NCI-H2196 (cell line): ENCODE results near the gene RAB31.
"Not testable (repeated sequence)": the region's sequence is repeated elsewhere in the genome, so short reads cannot be mapped to it uniquely, and the experiment has no call there.

ENCODE experiments used
- DNase-seq: peaks from one replicate; lab custom pipeline; 2025; ENCODE audit not compliant: unreplicated experiment; lab: John Stamatoyannopoulos, UW

RAB31 gene

GRCh38 chr18:9884090-9884489 is 176.0 kb downstream of the RAB31 start:
- DNase-seq, result no peak

GRCh38 chr18:9884532-9885140 is 176.5 kb downstream of the RAB31 start:
- no peak for DNase-seq

- DNase-seq, result no peak
These were observed 177.3 kb downstream of the RAB31 start, which contains the start of gene TXNDC2 for GRCh38 chr18:9885170-9886004. Gene TXNDC2, plus strand, starts transcription at chr18:9885973. Its CDS starts 708 bp downstream, at chr18:9886681.

GRCh38 chr18:9886005-9886348 is 177.9 kb downstream of the RAB31 start:
- no peak for DNase-seq

- no peak for DNase-seq
These were observed 179.9 kb downstream of the RAB31 start for GRCh38 chr18:9887992-9888391.

- no peak for DNase-seq
These were observed 182.1 kb downstream of the RAB31 start for GRCh38 chr18:9890196-9890595.

- DNase-seq, result no peak
These were observed 182.9 kb downstream of the RAB31 start for GRCh38 chr18:9890957-9891356.

- DNase-seq, result not testable (repeated sequence)
These were observed 183.4 kb downstream of the RAB31 start for GRCh38 chr18:9891515-9891914.

GRCh38 chr18:9894454-9895068 is 186.5 kb downstream of the RAB31 start:
- DNase-seq, result no peak

- DNase-seq, result no peak
These were observed 189.0 kb downstream of the RAB31 start for GRCh38 chr18:9897129-9897528.

GRCh38 chr18:9897787-9898291 is 189.7 kb downstream of the RAB31 start:
- DNase-seq, result not testable (repeated sequence)

GRCh38 chr18:9898792-9899549 is 190.9 kb downstream of the RAB31 start:
- DNase-seq, result peak; percentile 47

- DNase-seq, result not testable (repeated sequence)
These were observed 191.4 kb downstream of the RAB31 start for GRCh38 chr18:9899550-9899930.

GRCh38 chr18:9900699-9901098 is 192.6 kb downstream of the RAB31 start:
- DNase-seq, result no peak

GRCh38 chr18:9901377-9901776 is 193.3 kb downstream of the RAB31 start:
- peak; percentile 56 for DNase-seq

- not testable (repeated sequence) for DNase-seq
These were observed 194.2 kb downstream of the RAB31 start for GRCh38 chr18:9902264-9902663.

GRCh38 chr18:9902832-9903231 is 194.7 kb downstream of the RAB31 start:
- no peak for DNase-seq

GRCh38 chr18:9905401-9905922 is 197.4 kb downstream of the RAB31 start:
- DNase-seq, result no peak

GRCh38 chr18:9906481-9906880 is 198.4 kb downstream of the RAB31 start:
- no peak for DNase-seq

- no peak for DNase-seq
These were observed 199.8 kb downstream of the RAB31 start for GRCh38 chr18:9907867-9908266.

GRCh38 chr18:9910071-9910470 is 202.0 kb downstream of the RAB31 start:
- no peak for DNase-seq
